Lung (tissue), 12 donors: ENCODE measurements around the gene LMF2. TPM values are rescaled to one million over a fixed set of nuclear protein-coding genes. Genes with fewer than 3 reads are reported as not detected.

Source experiments
- ATAC-seq: fragments of 200-7000 bp; cut with Tn5 transposase; one replicate; pipeline ENCODE4 v1.9.1; 2020; ENCODE audit warnings: moderate number of reproducible peaks; ENCODE audit not compliant: insufficient read depth, low FRiP score
- DNase-seq, 3 donors: peaks; one replicate each; pipeline ENCODE4 v3.0.0-alpha.2; 2013 to 2017
- H3K27ac ChIP-seq, 2 donors: one replicate each; pipeline ENCODE4 v1.5.1; 2013; ENCODE audit warnings: mild to moderate bottlenecking in 2 of 2, moderate library complexity in 2 of 2, control low read depth in 1 of 2, inconsistent platforms in 1 of 2, low read depth in 1 of 2, low read length in 1 of 2
- H3K27me3 ChIP-seq, 3 donors: one replicate each; pipeline ENCODE4 v1.5.1; 2013; ENCODE audit warnings: low read length in 2 of 3; ENCODE audit not compliant: control insufficient read depth in 3 of 3, insufficient read depth in 3 of 3
- H3K36me3 ChIP-seq, 4 donors: one replicate each; pipeline ENCODE4 v1.5.1; 2013; ENCODE audit warnings: low read length in 4 of 4, mild to moderate bottlenecking in 1 of 4, moderate library complexity in 1 of 4; ENCODE audit not compliant: control insufficient read depth in 4 of 4, insufficient read depth in 4 of 4
- H3K4me1 ChIP-seq, 5 donors: one replicate each; pipeline ENCODE4 v1.5.1; 2013; ENCODE audit warnings: low read length in 5 of 5, mild to moderate bottlenecking in 2 of 5, moderate library complexity in 1 of 5; ENCODE audit not compliant: control insufficient read depth in 5 of 5, insufficient read depth in 5 of 5
- H3K4me3 ChIP-seq: one replicate; pipeline ENCODE4 v1.5.1; 2013; ENCODE audit warnings: mild to moderate bottlenecking, control low read depth, moderate library complexity
- H3K9ac ChIP-seq, 2 donors: one replicate each; pipeline ENCODE4 v1.5.1; 2013; ENCODE audit warnings: low read length in 2 of 2, control low read depth in 1 of 2; ENCODE audit not compliant: insufficient read depth in 1 of 2
- H3K9me3 ChIP-seq, 4 donors: one replicate each; pipeline ENCODE4 v1.5.1; 2013; ENCODE audit warnings: low read length in 3 of 4, mild to moderate bottlenecking in 1 of 4, moderate library complexity in 1 of 4; ENCODE audit not compliant: control insufficient read depth in 4 of 4, insufficient read depth in 3 of 4
- CTCF ChIP-seq: IDR thresholded peaks from 2 replicates; pipeline ENCODE4 v1.5.1; 2012; ENCODE audit warnings: mild to moderate bottlenecking; ENCODE audit errors: control extremely low read depth, extremely low read depth
- WGBS, 2 donors: extraction: QIAGEN DNeasy Blood & Tissue Kit; methylation state at CpG; one replicate each; pipeline ENCODE4 v1.1.7; 2013; 5-methylcytosine and 5-hydroxymethylcytosine counted together
- polyA plus RNA-seq, 2 donors: library from polyadenylated mRNA; stranded (reverse); fragments of 200-250 nt; gene quantifications; one replicate each; pipeline ENCODE4 v1.2.1, GENCODE V29; 2013
- total RNA-seq, 2 donors: library from RNA; depleted of rRNA in 1 of 2; stranded (reverse); fragments of >200 nt in 1 of 2; gene quantifications; one replicate each; pipeline ENCODE4 v1.2.1, GENCODE V29; 2014 to 2021
- donor health status: control.
- donor health status: control.
- donor health status: Bipolar disorder and iron deficiency.
- donor health status: healthy.
- donor health status: DM: yes; HTN: yes; CAD: no.

The LMF2 gene
- total and polyA plus RNA-seq, 4 donors = 29.8 to 84.6 (median 50.4) TPM

- no peaks in the 10 kb centered on the region for H3K9me3 ChIP-seq
- H3K27ac ChIP-seq = no peak overlapping the region
- peaks cover 0 to 25% (median 9%) of the 10 kb centered on the region in 3 donors for H3K27me3 ChIP-seq
- no peak overlapping the region for H3K4me3 ChIP-seq
- H3K9ac ChIP-seq = no peak overlapping the region
- WGBS, 2 donors = 53 to 63% methylated on average over 29 of the region's 29 CpGs
- TF ChIP-seq CTCF = no peak
- H3K4me1 ChIP-seq = peaks cover 0 to 5% (median 0%) of the 10 kb centered on the region in 5 donors
- DNase-seq (no peak), ATAC-seq (no peak)
- no peaks in the 10 kb centered on the region for H3K36me3 ChIP-seq
Measured at GRCh38 chr22:50485221-50486131, 22.0 kb downstream of the LMF2 start.

GRCh38 chr22:50483977-50484853 lies 23.3 kb downstream of the LMF2 start:
- H3K27ac ChIP-seq = no peak overlapping the region
- H3K9ac ChIP-seq = no peak overlapping the region
- no peaks in the 10 kb centered on the region for H3K9me3 ChIP-seq
- no peak overlapping the region for H3K4me3 ChIP-seq
- no peak for TF ChIP-seq CTCF
- peaks cover 0 to 5% (median 0%) of the 10 kb centered on the region in 5 donors for H3K4me1 ChIP-seq
- DNase-seq = no peak
- H3K27me3 ChIP-seq = peaks cover 0 to 38% (median 20%) of the 10 kb centered on the region in 3 donors
- no peak for ATAC-seq
- WGBS, 2 donors = 81 to 87% methylated on average over 31 of the region's 31 CpGs
- no peaks in the 10 kb centered on the region for H3K36me3 ChIP-seq

GRCh38 chr22:50483556-50483955 lies 23.9 kb downstream of the LMF2 start:
- no peaks in the 10 kb centered on the region for H3K9me3 ChIP-seq
- DNase-seq = no peak
- no peak overlapping the region for H3K4me3 ChIP-seq
- no peaks in the 10 kb centered on the region for H3K36me3 ChIP-seq
- ATAC-seq = no peak
- no peak for TF ChIP-seq CTCF
- WGBS, 2 donors = 91 to 96% methylated on average over 8 of the region's 8 CpGs
- H3K27me3 ChIP-seq = peaks cover 0 to 38% (median 20%) of the 10 kb centered on the region in 3 donors
- no peak overlapping the region for H3K27ac ChIP-seq
- peaks cover 0 to 5% (median 0%) of the 10 kb centered on the region in 5 donors for H3K4me1 ChIP-seq
- no peak overlapping the region for H3K9ac ChIP-seq
